AG10803 (cell line): Measurements from ENCODE around the gene DSG4.

ENCODE experiments used
- DNase-seq: peaks from one replicate; pipeline ENCODE4 v3.0.0; 2010; ENCODE audit warnings: low read depth
- H3K4me3 ChIP-seq: 2 replicates; pipeline ENCODE4 v1.5.1; 2011; ENCODE audit warnings: mild to moderate bottlenecking, low read length, control low read depth
- TF ChIP-seq, protein P1 (sequence below): conservative IDR thresholded peaks from 2 replicates; pipeline ENCODE4 v1.5.1; 2011; ENCODE audit warnings: mild to moderate bottlenecking, low read length, control low read depth, inconsistent platforms

Gene DSG4

DNA sequence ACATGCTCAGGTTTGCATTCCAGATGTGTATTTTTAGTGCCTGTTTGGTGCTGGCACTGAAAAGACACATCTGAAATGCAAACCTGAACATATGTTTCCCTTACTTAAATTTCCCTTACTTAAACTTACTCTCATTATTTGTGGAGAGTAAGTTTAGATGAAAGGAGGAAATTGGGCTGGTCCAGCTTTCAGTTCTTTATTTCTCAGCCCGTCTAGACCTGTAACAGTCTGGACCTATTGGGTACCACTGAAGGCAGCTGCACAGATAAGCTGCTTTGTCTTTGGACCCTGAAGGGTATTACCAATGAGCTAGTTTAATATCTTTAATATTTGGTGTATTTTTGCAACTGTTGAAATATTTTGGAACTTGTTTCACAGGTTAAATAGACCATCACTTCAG is 54.0 kb downstream of the DSG4 start:
- no peak overlapping the region for H3K4me3 ChIP-seq
- TF ChIP-seq, protein P1, sequence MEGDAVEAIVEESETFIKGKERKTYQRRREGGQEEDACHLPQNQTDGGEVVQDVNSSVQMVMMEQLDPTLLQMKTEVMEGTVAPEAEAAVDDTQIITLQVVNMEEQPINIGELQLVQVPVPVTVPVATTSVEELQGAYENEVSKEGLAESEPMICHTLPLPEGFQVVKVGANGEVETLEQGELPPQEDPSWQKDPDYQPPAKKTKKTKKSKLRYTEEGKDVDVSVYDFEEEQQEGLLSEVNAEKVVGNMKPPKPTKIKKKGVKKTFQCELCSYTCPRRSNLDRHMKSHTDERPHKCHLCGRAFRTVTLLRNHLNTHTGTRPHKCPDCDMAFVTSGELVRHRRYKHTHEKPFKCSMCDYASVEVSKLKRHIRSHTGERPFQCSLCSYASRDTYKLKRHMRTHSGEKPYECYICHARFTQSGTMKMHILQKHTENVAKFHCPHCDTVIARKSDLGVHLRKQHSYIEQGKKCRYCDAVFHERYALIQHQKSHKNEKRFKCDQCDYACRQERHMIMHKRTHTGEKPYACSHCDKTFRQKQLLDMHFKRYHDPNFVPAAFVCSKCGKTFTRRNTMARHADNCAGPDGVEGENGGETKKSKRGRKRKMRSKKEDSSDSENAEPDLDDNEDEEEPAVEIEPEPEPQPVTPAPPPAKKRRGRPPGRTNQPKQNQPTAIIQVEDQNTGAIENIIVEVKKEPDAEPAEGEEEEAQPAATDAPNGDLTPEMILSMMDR = no peak
- no peak for DNase-seq

DNA sequence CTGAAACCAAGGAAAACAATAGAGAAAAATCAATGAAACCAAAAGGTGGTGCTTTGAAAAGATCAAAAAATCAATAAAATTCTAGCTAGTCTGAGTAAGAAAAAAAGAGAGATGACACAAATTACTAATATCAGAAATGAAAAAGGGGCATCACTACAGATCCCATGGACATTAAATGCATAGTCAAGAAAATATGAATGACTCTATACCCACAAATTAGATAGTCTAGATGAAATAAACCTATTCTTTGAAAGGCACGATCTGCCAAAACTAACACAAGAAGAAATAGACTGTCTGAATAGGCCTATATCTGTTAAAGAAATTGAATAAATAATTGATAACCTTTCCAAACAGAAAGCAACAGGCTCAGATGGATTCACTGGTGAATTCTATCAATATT is 55.7 kb downstream of the DSG4 start:
- H3K4me3 ChIP-seq = no peak overlapping the region
- TF ChIP-seq, protein P1 = no peak

DNA sequence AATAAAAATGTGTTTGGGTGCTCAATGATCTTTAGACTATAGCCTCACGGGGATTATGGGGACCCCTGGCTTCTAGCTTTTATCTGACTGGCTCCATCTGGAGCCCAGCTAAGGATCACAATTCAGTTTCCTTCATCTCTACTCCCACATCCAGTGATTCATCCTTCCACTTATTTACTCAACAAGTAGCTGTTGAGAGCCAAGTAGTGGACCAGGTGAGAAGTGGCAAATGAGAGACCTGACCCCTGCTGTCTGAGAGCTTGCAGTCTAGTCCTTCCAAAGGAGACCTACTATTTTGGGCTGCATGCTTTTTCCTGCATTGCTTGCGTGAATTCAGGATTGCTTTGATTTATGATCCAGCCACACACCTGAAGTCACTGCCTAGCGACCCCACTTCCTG is 60.2 kb downstream of the DSG4 start:
- no peak overlapping the region for H3K4me3 ChIP-seq
- TF ChIP-seq, protein P1 = no peak
- DNase-seq = no peak

More for the DNA sequence above, 55.7 kb downstream of the DSG4 start:
- no peak for DNase-seq

DNA sequence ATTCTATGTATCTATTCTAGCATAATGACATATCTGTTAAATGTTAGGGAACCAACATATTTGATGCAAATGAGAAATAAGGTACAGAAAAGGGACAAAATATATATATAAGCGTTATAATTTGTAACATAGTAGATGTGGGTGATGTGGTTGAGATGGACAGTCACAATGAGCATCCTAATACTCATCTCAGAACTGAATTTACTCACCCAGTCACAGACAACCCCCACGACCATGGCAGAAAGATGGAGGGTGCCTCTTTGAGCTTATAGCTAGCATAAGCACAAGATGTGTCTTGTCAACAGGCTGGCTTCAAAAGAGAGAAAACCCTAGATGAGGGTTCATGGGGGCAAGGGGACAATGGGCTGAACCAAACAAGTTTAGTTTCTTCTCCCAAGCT is 61.8 kb downstream of the DSG4 start:
- H3K4me3 ChIP-seq = no peak overlapping the region
- no peak for DNase-seq
- TF ChIP-seq, protein P1 = no peak

DNA sequence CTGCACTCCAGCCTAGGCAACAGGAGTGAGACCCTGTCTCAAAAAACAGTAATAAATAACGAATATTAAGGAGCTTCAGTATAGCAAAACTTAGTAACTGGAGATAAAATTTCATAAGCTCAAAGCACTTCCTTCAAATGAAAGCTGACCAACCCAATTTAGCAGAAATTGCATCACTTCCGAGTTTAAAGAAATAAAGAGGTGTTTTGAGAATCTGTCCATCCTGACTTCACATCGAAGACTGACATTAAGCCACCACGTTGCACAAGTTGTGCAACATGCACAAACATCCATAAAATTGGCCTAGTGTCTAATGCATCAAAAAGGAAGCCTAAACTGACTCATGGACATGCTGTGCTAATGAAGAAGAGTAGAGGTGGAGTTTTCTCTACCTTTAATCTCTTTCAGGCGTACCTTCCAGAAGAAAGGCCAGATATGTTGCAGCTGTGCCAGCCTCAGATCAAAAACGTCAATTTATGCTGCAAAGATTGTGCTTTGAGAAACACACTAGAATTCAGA is 63.3 kb downstream of the DSG4 start:
- no peak for DNase-seq
- H3K4me3 ChIP-seq = no peak overlapping the region
- TF ChIP-seq, protein P1 = no peak

DNA sequence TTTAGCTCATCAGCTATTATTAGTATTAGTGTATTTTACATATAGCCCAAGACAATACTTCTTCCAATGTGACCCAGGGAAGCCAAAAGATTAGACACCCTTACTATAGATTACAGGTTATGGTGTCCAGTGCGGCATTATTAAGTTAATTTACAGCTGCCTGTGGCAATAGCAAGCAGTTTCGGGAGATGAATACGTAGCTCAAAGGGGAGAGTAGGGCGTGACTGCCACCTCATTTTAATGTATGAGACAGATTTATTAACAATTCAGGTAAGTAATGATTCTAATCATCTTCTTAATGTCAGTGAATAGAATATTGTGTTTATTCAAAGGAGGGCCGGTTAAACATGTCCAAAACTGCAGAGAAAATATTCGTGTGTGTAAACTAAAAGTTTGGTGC is 64.2 kb downstream of the DSG4 start:
- no peak overlapping the region for H3K4me3 ChIP-seq
- no peak for DNase-seq
- TF ChIP-seq, protein P1 = no peak

DNA sequence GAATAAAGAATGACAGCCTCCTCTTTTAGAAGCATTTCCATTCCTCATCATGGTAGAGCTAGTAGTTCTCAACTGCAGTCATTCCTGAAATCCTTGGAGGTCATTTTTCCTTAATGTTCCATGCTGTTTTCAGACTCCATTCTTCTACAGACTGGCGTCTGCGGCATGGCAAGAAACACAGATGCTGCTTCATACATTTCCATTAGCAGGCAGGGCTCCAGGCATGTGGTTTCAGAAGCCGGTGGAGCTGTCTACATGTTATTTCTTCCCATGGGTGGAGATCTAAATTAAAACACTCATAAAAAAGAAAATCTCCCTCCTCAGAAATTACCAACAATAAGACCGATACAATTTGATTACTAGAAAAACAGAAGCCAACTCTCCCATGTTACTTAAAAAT is 64.9 kb downstream of the DSG4 start:
- DNase-seq = no peak
- TF ChIP-seq, protein P1 = no peak

More for the DNA sequence above, 64.9 kb downstream of the DSG4 start:
- H3K4me3 ChIP-seq = no peak overlapping the region
